ENCODE data around the gene CDH4.

Gene CDH4

DNA sequence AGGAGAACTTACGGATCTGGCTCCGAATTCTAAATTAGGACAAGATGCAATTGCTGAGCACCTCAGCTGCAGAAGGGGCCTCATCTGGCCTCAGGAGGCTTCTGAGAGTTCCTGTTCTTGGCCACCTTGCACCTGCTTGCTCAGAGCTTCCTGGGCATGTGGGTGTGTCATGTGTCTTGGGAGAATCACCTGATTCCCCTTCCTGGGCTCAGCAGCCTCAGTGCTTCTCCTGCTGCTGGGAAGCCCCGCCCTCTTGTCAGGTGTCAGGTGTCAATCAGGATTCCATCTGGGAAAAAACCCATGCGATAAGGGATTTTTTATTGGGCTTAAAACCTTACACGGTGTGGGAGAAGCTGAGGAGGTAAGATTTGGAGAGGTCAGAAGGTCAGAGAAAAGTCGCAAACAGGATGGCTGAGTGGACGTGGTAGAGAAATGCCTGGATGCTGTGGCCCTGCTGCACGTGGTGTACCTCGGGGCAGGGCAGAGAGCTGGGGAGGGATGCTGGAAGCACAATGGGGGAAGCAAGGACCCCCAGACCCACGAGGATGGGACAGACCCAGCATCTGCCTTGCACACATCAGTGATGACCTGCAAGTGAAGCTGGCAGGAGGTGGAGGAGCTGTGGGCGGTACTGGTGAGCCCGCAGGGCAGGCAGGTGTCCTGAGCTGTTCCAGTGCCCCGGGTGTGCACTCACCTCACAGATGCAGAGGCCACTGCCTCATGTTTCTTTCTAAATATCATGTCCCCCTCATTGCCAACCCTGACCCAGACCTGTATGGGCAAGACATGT lies 170.8 kb downstream of the CDH4 start:
- peak; percentile 77 for DNase-seq

DNA sequence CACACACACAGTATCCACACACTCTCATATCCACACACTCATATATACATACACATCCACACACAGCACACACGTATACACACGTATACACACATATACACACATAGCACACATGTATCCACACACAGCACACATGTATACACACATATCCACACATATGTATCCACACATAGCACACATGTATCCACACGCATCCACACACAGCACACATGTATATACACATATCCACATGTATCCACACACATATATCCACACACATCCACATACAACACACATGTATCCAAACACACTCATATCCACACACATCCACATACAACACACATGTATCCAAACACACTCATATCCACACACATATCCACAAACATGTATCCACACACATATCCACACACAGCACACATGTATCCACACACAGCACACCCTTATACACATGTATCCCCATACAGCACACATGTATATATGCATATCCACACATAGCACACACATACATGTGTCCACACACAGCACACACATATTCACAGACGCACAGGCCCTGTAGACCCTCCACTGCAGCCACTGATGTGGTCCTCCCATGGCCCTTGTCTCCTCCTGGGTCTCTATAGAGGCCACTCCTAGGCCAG lies 172.1 kb downstream of the CDH4 start:
- no peak for DNase-seq

GRCh38 chr20:61424628-61425420 lies 172.8 kb downstream of the CDH4 start:
- no peak for DNase-seq

DNA sequence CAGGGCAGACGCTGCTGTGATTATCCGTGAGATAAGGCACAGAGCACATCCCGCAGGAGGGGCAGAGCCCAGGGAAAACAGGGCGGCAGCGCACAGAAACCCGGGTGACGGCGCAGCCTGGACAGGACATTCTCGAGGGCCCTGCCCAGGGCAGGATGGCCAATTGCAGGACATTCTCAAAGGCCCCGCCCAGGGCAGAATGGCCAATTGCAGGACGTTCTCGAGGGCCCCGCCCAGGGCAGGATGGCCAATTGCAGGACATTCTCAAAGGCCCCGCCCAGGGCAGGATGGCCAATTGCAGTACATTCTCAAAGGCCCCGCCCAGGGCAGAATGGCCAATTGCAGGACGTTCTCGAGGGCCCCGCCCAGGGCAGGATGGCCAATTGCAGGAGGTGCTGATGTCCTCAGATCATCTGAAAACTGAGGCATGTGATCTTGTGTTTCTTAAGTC lies 173.5 kb downstream of the CDH4 start:
- peak; percentile 73 for DNase-seq

GRCh38 chr20:61426352-61426751 lies 174.3 kb downstream of the CDH4 start:
- DNase-seq: no peak

- no peak for DNase-seq
Measured at GRCh38 chr20:61429458-61430227, 177.6 kb downstream of the CDH4 start.

- peak; percentile 53 for DNase-seq
Measured at GRCh38 chr20:61430228-61430624, 178.2 kb downstream of the CDH4 start.

DNA sequence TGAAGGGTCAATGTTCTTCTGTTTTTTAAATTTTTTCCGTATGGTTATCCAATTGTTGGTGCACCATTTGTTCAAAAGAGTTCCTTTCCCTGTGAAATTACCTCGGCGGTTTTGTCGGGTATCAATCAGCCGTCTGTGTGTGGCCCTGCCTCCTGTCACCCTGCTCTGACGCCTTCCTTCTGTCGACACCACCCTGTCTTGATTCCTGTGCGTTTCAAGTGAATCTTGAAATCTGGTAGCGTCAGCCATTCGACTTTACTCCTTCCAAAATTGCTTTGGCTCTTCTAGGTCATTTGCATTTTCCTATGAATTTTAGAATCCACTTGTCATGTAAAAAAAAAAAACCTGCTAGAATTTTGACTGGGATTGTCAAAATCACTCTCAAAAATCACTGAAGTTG lies 181.1 kb downstream of the CDH4 start:
- no peak for DNase-seq

GRCh38 chr20:61433816-61434215 lies 181.8 kb downstream of the CDH4 start:
- no peak for DNase-seq

- peak; percentile 58 for DNase-seq
Measured at GRCh38 chr20:61434341-61434781, 182.3 kb downstream of the CDH4 start.

GRCh38 chr20:61435184-61435822 lies 183.2 kb downstream of the CDH4 start:
- peak; percentile 78 for DNase-seq

- no peak for DNase-seq
Measured at GRCh38 chr20:61435823-61436220, 183.8 kb downstream of the CDH4 start.

- no peak for DNase-seq
Measured at GRCh38 chr20:61436283-61436666, 184.2 kb downstream of the CDH4 start.

DNA sequence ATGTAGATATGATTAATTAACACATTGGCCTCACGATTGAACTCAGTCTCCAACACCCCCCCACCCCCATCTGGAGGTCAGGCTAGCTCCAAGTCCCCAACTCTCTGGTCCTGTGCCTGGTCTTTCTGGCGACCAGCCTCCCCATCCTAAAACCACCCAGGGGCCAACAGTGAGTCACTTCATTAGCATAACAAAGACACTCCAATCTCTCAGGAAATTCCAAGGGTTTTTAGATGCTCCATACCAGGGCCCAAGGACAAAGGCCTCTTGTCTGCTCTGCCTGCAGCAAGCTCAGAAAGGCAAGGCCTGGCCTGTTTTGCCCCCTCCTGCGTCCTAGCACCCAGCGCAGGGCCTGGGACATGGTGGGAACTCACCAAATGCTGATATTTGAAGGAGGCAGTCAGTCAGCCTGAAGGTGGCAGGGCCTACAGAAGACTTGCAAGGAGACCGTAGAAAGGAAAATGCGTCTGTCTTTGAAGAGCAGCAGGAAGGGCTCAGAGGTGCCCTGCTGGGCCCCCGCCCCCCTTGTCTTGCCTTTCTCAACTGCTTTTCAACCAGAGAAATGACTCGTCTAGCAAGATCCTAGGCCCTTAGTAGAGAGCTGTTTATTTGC lies 184.7 kb downstream of the CDH4 start:
- no peak for DNase-seq

DNA sequence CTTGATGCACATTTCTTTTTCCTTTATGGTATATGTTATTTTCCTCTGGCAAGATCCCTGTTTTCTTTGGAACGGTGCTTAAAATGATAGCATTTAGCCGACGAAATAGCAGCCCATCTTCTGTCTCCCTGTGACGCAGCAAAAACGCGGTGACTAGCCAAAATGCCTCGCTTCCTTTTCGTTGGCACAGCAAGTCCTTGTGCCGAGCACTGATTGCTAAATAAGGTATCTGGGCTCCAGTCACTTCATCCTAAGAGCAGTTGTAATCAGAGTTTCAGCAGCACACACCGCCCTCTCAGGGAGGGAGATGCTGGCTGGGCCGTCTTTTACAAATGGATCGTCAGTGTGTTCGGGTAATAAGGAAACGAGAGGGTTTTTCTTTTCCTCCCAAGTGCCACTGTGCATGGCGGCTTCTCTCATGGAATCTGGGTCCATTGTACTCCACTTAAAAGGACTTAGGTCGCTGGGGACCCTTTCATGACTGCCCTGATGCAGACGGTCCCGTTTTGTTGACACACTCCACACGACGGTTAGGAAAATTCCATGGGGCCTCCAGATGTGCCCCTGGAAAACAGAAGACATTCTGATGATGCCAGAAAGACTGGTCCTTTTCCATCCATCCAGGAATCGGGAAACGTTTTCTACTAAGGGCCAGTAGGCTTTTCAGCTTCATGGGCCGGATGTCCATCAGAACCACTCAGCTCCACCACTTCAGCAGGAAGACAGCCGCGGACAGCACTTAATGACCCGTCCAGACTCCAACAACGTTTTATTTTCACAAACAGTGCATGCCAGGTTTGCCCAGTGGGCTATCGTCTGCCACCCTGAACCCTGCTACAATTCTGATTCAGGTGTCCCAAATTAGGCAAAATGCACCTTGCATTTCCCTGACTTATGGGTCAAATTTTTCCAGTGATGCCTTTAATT lies 185.5 kb downstream of the CDH4 start:
- peak; percentile 60 for DNase-seq

DNA sequence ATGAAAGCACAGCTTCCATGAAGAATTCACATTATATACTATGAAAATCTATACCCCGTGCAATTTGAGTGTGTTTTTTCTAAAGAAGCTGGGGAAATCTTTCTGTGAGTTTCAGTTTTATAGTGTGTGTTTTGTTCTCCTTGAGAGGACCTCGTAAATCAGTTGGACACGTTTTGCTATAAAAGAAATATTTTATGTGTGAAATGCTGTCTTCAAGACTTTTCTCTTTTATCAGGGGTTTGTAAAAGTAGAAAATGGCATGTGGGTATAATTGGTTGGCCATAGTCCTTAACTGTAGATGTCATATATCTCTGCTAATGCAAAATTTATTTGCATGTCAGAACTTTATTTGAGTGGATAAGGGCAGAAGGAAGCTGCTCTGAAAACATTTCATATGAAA lies 186.2 kb downstream of the CDH4 start:
- DNase-seq: no peak

DNA sequence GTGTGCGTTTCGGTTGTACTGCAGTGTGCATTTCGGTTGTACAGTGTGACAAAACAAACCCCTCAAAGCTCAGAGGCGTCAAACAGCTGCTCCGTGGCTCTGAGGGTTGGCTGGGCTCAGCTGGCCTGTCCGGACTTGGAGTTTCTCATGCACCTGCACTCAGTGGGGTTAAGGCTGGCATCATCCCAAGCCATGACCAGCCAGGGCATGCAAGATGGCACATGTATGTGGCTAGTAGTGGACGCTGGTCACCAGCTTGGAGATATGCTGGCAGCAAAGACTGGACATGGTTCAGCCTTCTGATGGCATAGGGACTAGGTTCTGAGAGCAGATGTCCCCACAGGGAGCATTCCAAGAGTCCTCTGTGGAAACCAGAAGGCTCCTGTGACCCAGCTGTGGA lies 187.2 kb downstream of the CDH4 start:
- peak; percentile 69 for DNase-seq

GRCh38 chr20:61440548-61441055 lies 188.5 kb downstream of the CDH4 start:
- DNase-seq: peak; percentile 48

DNA sequence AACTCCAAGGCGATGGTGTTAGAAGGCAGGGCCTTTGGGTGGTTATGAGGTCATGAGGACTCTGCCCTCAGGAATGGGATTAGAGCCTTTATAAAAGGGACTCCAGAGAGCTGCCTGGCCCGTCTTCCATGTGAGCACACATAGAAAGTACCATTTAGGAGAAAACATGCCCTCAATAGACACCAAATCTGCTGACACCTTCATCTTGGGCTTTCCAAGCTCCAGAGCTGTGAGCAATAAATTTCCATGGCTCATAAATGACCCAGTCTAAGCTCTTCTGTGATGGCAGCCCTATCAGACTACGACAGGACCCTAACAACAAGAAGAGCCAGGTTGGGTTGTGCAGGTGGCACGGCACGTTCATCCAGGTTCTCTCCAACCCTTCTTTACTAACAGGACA lies 189.5 kb downstream of the CDH4 start:
- DNase-seq: no peak

- DNase-seq: no peak
Measured at GRCh38 chr20:61442075-61442670, 190.1 kb downstream of the CDH4 start.

Measured in RPMI8226 (cell line).